Transverse colon (tissue), 3 donors: ENCODE data around the gene FZD2.

Source experiments
- CTCF ChIP-seq, 5 experiments: fragments of 200-600 bp in 3 of 5; fragments of 450-650 bp in 2 of 5; sonication (generic) in 3 of 5; IDR thresholded peaks; 1 replicate in 2 of 5; 2 replicates in 3 of 5; pipeline ENCODE4 v1.5.1; 2016 to 2017; ENCODE audit warnings: antibody characterized with exemption in 5 of 5, inconsistent platforms in 3 of 5, mild to moderate bottlenecking in 2 of 5, moderate library complexity in 1 of 5
- EP300 ChIP-seq: sonication (generic); formaldehyde crosslinking; IDR thresholded peaks from one replicate; pipeline ENCODE4 v1.6.1; 2017; ENCODE audit warnings: antibody characterized with exemption, low read depth
- POLR2A ChIP-seq: fragments of 450-650 bp; IDR thresholded peaks from one replicate; pipeline ENCODE4 v1.6.1; 2016; ENCODE audit warnings: antibody characterized with exemption, mild to moderate bottlenecking, moderate library complexity

- TF ChIP-seq POLR2A (no peak), CTCF (IDR thresholded peaks at IDR 0.05) (no peak), EP300 (no peak)
These were observed 27.2 kb downstream of the FZD2 start for GRCh38 chr17:44584443-44584842.
